Adrenal gland (tissue), 5 donors: Measurements from ENCODE around the gene DCTN2.

ENCODE experiments used
- CTCF ChIP-seq, 6 experiments: fragments of 450-650 bp in 4 of 6; fragments of 200-600 bp in 2 of 6; sonication (generic) in 1 of 6; IDR thresholded peaks; 1 replicate in 5 of 6; 2 replicates in 1 of 6; pipeline versions ENCODE4 v1.5.1 to v1.8.0; 2016 to 2021; ENCODE audit warnings: antibody characterized with exemption in 6 of 6, mild to moderate bottlenecking in 2 of 6, moderate library complexity in 1 of 6
- POLR2A ChIP-seq, 2 donors: fragments of 450-650 bp; IDR thresholded peaks; one replicate each; pipeline ENCODE4 v1.6.1; 2017; ENCODE audit warnings: antibody characterized with exemption in 2 of 2, mild to moderate bottlenecking in 2 of 2, moderate library complexity in 1 of 2
- donor health status: DM: no; HTN: no; CAD: no.

GRCh38 chr12:57581802-57582201 lies 34.8 kb upstream of the DCTN2 start:
- TF ChIP-seq POLR2A (IDR thresholded peaks at IDR 0.05) (no peak), CTCF (IDR thresholded peaks at IDR 0.05) (no peak)
